ENCODE results near the gene FADS2.
A peak's percentile ranks its signal among the peaks of the same experiment; 100 is the strongest.

FADS2 gene

GRCh38 chr11:61868571-61869428 lies 40.7 kb downstream of the FADS2 start:
- H3K4me1 Mint-ChIP-seq = peaks cover 13 to 18% of the 10 kb centered on the region in 2 donors
- ATAC-seq (replicated peaks) (no peak), DNase-seq (no peak)
- no peaks in the 10 kb centered on the region for H3K9me3 Mint-ChIP-seq
- no peak overlapping the region for H3K4me3 Mint-ChIP-seq
- H3K27ac Mint-ChIP-seq = peak overlapping the region; percentile 76
- peaks cover 26 to 29% of the 10 kb centered on the region in 2 donors for H3K36me3 Mint-ChIP-seq
- no peaks in the 10 kb centered on the region for H3K27me3 Mint-ChIP-seq

GRCh38 chr11:61869429-61869707 lies 41.3 kb downstream of the FADS2 start:
- Mint-ChIP-seq H3K9me3 (no peaks in the 10 kb centered on the region), H3K4me3 (no peak overlapping the region), H3K36me3 (peaks cover 24 to 31% of the 10 kb centered on the region in 2 donors), H3K27ac (no peak overlapping the region), H3K4me1 (peaks cover 16 to 23% of the 10 kb centered on the region in 2 donors), H3K27me3 (no peaks in the 10 kb centered on the region)
- no peak for ATAC-seq (replicated peaks)
- DNase-seq = no peak

- H3K4me3 Mint-ChIP-seq = no peak overlapping the region
- H3K9me3 Mint-ChIP-seq = no peaks in the 10 kb centered on the region
- no peak overlapping the region for H3K27ac Mint-ChIP-seq
- no peak for ATAC-seq (replicated peaks)
- H3K27me3 Mint-ChIP-seq = no peaks in the 10 kb centered on the region
- H3K4me1 Mint-ChIP-seq = peaks cover 16 to 25% of the 10 kb centered on the region in 2 donors
- H3K36me3 Mint-ChIP-seq = peaks cover 23 to 27% of the 10 kb centered on the region in 2 donors
- DNase-seq = no peak
These were observed 41.8 kb downstream of the FADS2 start for GRCh38 chr11:61869708-61870451.

DNA sequence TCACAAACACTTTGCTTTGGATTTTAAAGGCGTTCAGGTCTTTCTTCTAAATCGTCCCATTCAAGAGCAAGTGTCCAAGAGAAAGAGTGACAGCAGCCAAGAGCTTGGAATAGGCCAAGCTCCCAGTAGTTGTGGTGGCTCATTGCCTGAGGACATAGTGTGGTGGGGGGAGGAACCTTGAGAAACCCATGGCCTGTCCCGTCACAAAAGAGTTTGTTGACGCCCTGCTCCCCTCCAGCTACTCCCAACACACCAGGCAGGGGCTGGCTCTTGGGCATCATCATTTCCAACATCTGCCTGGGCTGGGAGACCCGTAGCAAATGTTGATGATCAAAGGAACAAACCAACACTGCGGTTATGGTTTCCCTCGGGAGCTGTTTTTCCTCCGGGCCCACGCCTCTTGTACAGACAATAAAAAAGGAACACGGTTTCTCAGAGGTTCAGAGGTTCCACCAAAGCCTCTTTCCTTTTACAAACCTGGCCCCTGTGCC lies 42.5 kb downstream of the FADS2 start:
- Mint-ChIP-seq H3K27ac (peak overlapping the region; percentile 28), H3K9me3 (no peaks in the 10 kb centered on the region), H3K4me3 (peak overlapping the region; percentile 69 to 73), H3K27me3 (no peaks in the 10 kb centered on the region), H3K36me3 (peaks cover 15 to 22% of the 10 kb centered on the region in 2 donors), H3K4me1 (peaks cover 19 to 28% of the 10 kb centered on the region in 2 donors)
- ATAC-seq (replicated peaks) = peak; percentile 2
- no peak for DNase-seq

DNA sequence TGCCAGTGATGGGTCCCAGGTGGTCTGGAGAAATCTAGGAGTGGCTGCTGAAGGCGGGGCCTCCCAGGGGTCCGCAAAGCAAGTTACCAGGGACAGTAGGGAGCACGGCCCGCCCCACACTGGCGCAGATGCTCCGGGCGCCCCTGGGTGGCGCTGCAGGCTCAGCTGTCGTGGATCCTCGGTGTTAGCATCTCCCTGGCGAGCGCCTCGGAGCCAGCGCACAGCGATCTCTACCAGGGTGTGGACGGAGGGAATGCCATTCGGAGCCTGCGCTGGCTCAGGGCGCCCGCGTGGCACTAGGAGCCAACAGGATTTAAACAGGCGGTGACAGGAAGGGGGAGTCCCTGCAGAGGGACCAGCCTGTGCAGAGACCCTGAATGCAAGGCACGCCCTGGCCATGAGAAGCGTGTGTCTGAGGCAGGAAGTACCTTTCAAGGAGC lies 43.1 kb downstream of the FADS2 start:
- Mint-ChIP-seq H3K27ac (peak overlapping the region; percentile 28), H3K9me3 (no peaks in the 10 kb centered on the region), H3K4me3 (peak overlapping the region; percentile 69 to 73), H3K4me1 (peaks cover 19 to 29% of the 10 kb centered on the region in 2 donors), H3K27me3 (no peaks in the 10 kb centered on the region), H3K36me3 (peaks cover 10 to 16% of the 10 kb centered on the region in 2 donors)
- ATAC-seq (replicated peaks) (peak; percentile 90 to 94), DNase-seq (peak; percentile 67)

- Mint-ChIP-seq H3K4me3 (no peak overlapping the region), H3K27ac (no peak overlapping the region), H3K27me3 (no peaks in the 10 kb centered on the region), H3K36me3 (peaks cover 16 to 19% of the 10 kb centered on the region in 2 donors), H3K4me1 (peaks cover 27 to 40% of the 10 kb centered on the region in 2 donors), H3K9me3 (no peaks in the 10 kb centered on the region)
- ATAC-seq (replicated peaks) (no peak), DNase-seq (no peak)
These were observed 45.0 kb downstream of the FADS2 start for GRCh38 chr11:61872935-61873565.

GRCh38 chr11:61873588-61874376 lies 45.7 kb downstream of the FADS2 start:
- Mint-ChIP-seq H3K36me3 (peaks cover 20% of the 10 kb centered on the region in 2 donors), H3K27ac (no peak overlapping the region), H3K4me1 (peaks cover 26 to 47% of the 10 kb centered on the region in 2 donors), H3K27me3 (no peaks in the 10 kb centered on the region), H3K9me3 (no peaks in the 10 kb centered on the region), H3K4me3 (no peak overlapping the region)
- DNase-seq (no peak), ATAC-seq (replicated peaks) (no peak)

DNA sequence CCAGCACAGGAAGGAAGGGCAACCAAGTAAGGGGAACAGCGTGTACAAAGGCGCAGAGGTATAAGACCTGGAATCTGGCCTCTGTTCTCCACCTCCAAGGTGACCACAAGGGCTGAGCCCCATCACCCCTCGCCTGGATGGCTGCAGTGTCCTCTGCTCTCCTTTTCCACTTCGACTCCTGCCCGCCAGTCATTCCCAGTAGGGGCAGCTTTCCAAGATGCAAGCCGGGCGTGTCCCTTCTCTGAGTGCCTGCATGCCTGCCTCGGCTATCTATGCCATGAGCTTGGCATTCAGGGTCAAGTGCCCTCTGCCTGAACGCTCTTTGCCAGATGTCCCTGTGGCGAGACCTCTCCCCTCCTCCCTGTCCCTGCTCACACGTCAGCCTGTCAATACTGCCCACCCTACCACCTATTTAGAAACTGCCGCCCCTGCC lies 46.3 kb downstream of the FADS2 start:
- Mint-ChIP-seq H3K36me3 (peaks cover 23 to 24% of the 10 kb centered on the region in 2 donors), H3K27me3 (no peaks in the 10 kb centered on the region), H3K4me1 (peaks cover 27 to 53% of the 10 kb centered on the region in 2 donors), H3K27ac (no peak overlapping the region), H3K9me3 (no peaks in the 10 kb centered on the region), H3K4me3 (no peak overlapping the region)
- ATAC-seq (replicated peaks) (no peak), DNase-seq (no peak)

DNA sequence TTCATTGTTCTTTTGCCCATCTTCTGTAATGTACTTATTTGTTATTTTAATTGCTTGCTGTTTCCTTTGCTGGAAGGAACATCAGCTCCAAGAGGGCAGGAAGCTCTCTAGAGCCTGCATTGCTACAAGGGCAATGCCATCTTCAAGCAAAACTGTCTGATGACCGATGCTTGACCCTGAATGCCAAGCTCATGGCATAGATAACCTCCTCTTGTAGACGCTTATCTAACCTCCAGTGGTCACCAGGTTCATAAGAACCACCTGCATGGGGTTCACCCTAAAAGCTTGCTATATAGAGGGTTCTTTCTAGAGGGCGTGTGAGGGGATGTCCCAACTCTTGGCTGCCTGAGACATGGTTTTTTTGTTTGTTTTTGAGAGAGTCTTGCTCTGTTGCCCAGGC lies 46.8 kb downstream of the FADS2 start:
- Mint-ChIP-seq H3K27me3 (no peaks in the 10 kb centered on the region), H3K4me1 (peaks cover 31 to 55% of the 10 kb centered on the region in 2 donors), H3K9me3 (no peaks in the 10 kb centered on the region), H3K27ac (peak overlapping the region; percentile 20), H3K4me3 (no peak overlapping the region), H3K36me3 (peaks cover 23 to 26% of the 10 kb centered on the region in 2 donors)
- no peak for DNase-seq
- no peak for ATAC-seq (replicated peaks)

DNA sequence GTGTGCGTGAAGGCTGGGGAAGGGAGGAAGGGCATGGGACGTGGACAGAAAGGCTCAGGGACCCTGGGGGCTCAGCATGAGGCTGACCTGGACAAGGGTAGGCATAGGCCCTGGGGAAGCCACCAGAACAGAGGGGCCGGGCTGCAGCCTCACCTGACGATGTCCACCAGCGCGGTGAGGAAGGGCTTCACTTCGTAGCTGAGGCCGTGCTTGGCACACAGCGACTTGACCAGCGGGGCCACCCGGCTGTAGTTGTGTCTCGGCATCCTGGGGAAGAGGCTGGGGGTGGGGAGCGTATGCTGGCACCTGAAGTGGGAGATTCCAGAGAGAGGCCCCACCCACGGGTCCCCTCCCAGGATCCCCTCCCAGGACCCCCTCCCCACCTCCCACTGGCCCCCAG lies 47.6 kb downstream of the FADS2 start:
- ATAC-seq (replicated peaks) = no peak
- Mint-ChIP-seq H3K36me3 (peaks cover 23 to 26% of the 10 kb centered on the region in 2 donors), H3K27me3 (no peaks in the 10 kb centered on the region), H3K4me3 (no peak overlapping the region), H3K9me3 (no peaks in the 10 kb centered on the region), H3K27ac (no peak overlapping the region), H3K4me1 (peaks cover 35 to 59% of the 10 kb centered on the region in 2 donors)
- no peak for DNase-seq

DNA sequence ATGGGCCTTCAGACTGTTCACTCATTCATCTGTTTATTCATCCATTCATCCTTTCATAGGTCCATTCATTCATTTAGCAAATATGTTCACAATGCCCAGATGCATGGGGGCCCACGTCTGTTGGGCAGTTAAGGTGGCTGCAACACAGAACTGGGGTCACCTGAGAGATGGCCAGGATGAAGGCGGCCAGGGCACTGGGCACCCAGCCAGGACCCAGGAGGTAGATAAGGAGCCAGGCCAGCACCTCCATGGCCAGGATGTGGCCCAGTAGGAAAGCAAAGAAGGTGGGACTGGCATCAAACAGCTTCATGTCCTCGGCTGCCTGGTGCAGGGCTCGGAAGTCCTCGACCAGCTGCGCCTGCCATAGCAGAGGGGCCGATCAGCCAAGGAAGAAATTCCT lies 51.1 kb downstream of the FADS2 start:
- Mint-ChIP-seq H3K27me3 (no peaks in the 10 kb centered on the region), H3K9me3 (no peaks in the 10 kb centered on the region), H3K4me3 (no peak overlapping the region), H3K4me1 (peaks cover 45 to 74% of the 10 kb centered on the region in 2 donors), H3K27ac (no peak overlapping the region), H3K36me3 (peaks cover 28 to 33% of the 10 kb centered on the region in 2 donors)
- ATAC-seq (replicated peaks) (no peak), DNase-seq (no peak)

GRCh38 chr11:61880031-61880430 lies 51.9 kb downstream of the FADS2 start:
- Mint-ChIP-seq H3K9me3 (no peaks in the 10 kb centered on the region), H3K4me1 (peaks cover 47 to 75% of the 10 kb centered on the region in 2 donors), H3K36me3 (peaks cover 27 to 31% of the 10 kb centered on the region in 2 donors), H3K27ac (peak overlapping the region; percentile 89), H3K27me3 (no peaks in the 10 kb centered on the region), H3K4me3 (peak overlapping the region; percentile 67 to 73)
- DNase-seq (peak; percentile 24), ATAC-seq (replicated peaks) (peak; percentile 81)

- DNase-seq (no peak), ATAC-seq (replicated peaks) (peak; percentile 74 to 77)
- H3K36me3 Mint-ChIP-seq = peaks cover 29 to 31% of the 10 kb centered on the region in 2 donors
- peak overlapping the region; percentile 89 for H3K27ac Mint-ChIP-seq
- H3K27me3 Mint-ChIP-seq = no peaks in the 10 kb centered on the region
- peak overlapping the region; percentile 67 to 73 for H3K4me3 Mint-ChIP-seq
- H3K9me3 Mint-ChIP-seq = no peaks in the 10 kb centered on the region
- peaks cover 45 to 77% of the 10 kb centered on the region in 2 donors for H3K4me1 Mint-ChIP-seq
These were observed 52.4 kb downstream of the FADS2 start for GRCh38 chr11:61880454-61880853.
